ENCODE results near the gene GATB. TPM values are rescaled to one million over a fixed set of nuclear protein-coding genes. Genes with fewer than 3 reads are reported as not detected.

The GATB gene
- total RNA-seq, 4 donors from 2014 or later, result 26.6 to 49.2 (median 32.6) TPM

- WGBS, 2 donors, result 63 to 68% methylated on average over 2 of the region's 2 CpGs
- Histone ChIP-seq H3K9me3 (peaks cover 0 to 7% (median 0%) of the 10 kb centered on the region in 4 donors), H3K36me3 (no peaks in the 10 kb centered on the region), H3K4me3 (no peak overlapping the region), H3K4me1 (no peaks in the 10 kb centered on the region), H3K27me3 (no peaks in the 10 kb centered on the region), H3K27ac (no peak overlapping the region)
- TF ChIP-seq CTCF (IDR thresholded peaks at IDR 0.05) (no peak), POLR2A (IDR thresholded peaks at IDR 0.05) (no peak), EP300 (IDR thresholded peaks at IDR 0.05) (no peak)
- DNase-seq (ENCODE audit: low spot score in 2 of 2), result no peak
Observed at GRCh38 chr4:151768835-151769234, 8.0 kb upstream of the GATB start.

GRCh38 chr4:151766691-151767090, 5.9 kb upstream of the GATB start:
- H3K36me3 ChIP-seq, result no peaks in the 10 kb centered on the region
- TF ChIP-seq EP300 (IDR thresholded peaks at IDR 0.05), result no peak
- TF ChIP-seq POLR2A (IDR thresholded peaks at IDR 0.05), result no peak
- no peak for TF ChIP-seq CTCF (IDR thresholded peaks at IDR 0.05)
- H3K27ac ChIP-seq, result no peak overlapping the region
- no peak overlapping the region for H3K4me3 ChIP-seq
- DNase-seq (ENCODE audit: low spot score in 2 of 2), result no peak
- H3K4me1 ChIP-seq, result no peaks in the 10 kb centered on the region
- no peaks in the 10 kb centered on the region for H3K9me3 ChIP-seq
- no peaks in the 10 kb centered on the region for H3K27me3 ChIP-seq
- 89 to 90% methylated on average over 4 of the region's 4 CpGs for WGBS, 2 donors

- H3K27me3 ChIP-seq, result no peaks in the 10 kb centered on the region
- peaks cover 0 to 15% (median 6%) of the 10 kb centered on the region in 4 donors for H3K4me1 ChIP-seq
- no peak for DNase-seq (ENCODE audit: low spot score in 2 of 2)
- no peaks in the 10 kb centered on the region for H3K9me3 ChIP-seq
- TF ChIP-seq EP300 (IDR thresholded peaks at IDR 0.05) (no peak), CTCF (IDR thresholded peaks at IDR 0.05) (no peak), POLR2A (IDR thresholded peaks at IDR 0.05) (no peak)
- peak overlapping the region in 3 of 4 donors; percentile 39 to 81 (median 72) for H3K4me3 ChIP-seq
- no peak overlapping the region for H3K27ac ChIP-seq
- H3K36me3 ChIP-seq, result peaks cover 0 to 26% (median 0%) of the 10 kb centered on the region in 3 donors
- 16 to 19% methylated on average over 3 of the region's 3 CpGs for WGBS, 2 donors
Observed at GRCh38 chr4:151760002-151760401, 805 bp downstream of the GATB start.

GRCh38 chr4:151753056-151753455, 7.8 kb downstream of the GATB start:
- Histone ChIP-seq H3K4me1 (no peaks in the 10 kb centered on the region), H3K36me3 (peaks cover 0 to 74% (median 0%) of the 10 kb centered on the region in 3 donors), H3K27me3 (no peaks in the 10 kb centered on the region), H3K4me3 (no peak overlapping the region), H3K9me3 (no peaks in the 10 kb centered on the region), H3K27ac (no peak overlapping the region)
- 92 to 97% methylated on average over 5 of the region's 5 CpGs for WGBS, 2 donors
- DNase-seq (ENCODE audit: low spot score in 2 of 2), result no peak
- TF ChIP-seq POLR2A (IDR thresholded peaks at IDR 0.05), result no peak
- no peak for TF ChIP-seq EP300 (IDR thresholded peaks at IDR 0.05)
- TF ChIP-seq CTCF (IDR thresholded peaks at IDR 0.05), result no peak

GRCh38 chr4:151750156-151750555, 10.7 kb downstream of the GATB start:
- 72 to 90% methylated on average over 6 of the region's 6 CpGs for WGBS, 2 donors
- peaks cover 0 to 53% (median 0%) of the 10 kb centered on the region in 3 donors for H3K36me3 ChIP-seq
- TF ChIP-seq EP300 (IDR thresholded peaks at IDR 0.05) (no peak), POLR2A (IDR thresholded peaks at IDR 0.05) (no peak), CTCF (IDR thresholded peaks at IDR 0.05) (no peak)

More at GRCh38 chr4:151750156-151750555, 10.7 kb downstream of the GATB start:
- Histone ChIP-seq H3K27ac (no peak overlapping the region), H3K4me3 (no peak overlapping the region), H3K9me3 (no peaks in the 10 kb centered on the region), H3K4me1 (peaks cover 0 to 17% (median 2%) of the 10 kb centered on the region in 4 donors), H3K27me3 (no peaks in the 10 kb centered on the region)
- no peak for DNase-seq (ENCODE audit: low spot score in 2 of 2)

Data from tibial nerve (tissue), 4 donors.